Stimulated activated CD8-positive, alpha-beta memory T cell treated with anti-CD3 and anti-CD28 coated beads, Interleukin-7, amount 100 ng/mL, for 4 hours (primary cell): ENCODE results near the gene MEF2D.

Source experiments
- DNase-seq, 2 donors: peaks; one replicate each; pipeline ENCODE4 v3.0.0-alpha.2; 2020; ENCODE audit warnings: low read depth in 2 of 2

Gene MEF2D

DNA sequence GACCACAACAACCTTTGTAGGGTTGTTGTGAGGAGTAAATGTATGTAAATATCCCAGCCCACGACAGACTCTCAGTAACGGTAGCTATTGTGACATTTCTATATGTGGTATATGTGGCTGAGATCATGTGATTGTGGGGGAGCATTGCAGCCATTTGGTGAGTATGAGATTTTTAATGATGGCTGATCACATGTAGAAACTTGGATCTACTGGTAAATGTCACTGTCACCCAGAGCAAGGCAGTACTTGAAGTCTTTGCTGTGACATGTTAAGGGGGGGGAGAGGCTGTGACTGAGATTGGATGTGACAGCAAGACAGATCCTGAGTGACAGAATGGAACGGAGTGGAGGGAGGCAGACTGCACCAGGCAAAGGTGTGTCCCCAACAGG lies 23.9 kb upstream of the MEF2D start:
- no peak for DNase-seq

DNA sequence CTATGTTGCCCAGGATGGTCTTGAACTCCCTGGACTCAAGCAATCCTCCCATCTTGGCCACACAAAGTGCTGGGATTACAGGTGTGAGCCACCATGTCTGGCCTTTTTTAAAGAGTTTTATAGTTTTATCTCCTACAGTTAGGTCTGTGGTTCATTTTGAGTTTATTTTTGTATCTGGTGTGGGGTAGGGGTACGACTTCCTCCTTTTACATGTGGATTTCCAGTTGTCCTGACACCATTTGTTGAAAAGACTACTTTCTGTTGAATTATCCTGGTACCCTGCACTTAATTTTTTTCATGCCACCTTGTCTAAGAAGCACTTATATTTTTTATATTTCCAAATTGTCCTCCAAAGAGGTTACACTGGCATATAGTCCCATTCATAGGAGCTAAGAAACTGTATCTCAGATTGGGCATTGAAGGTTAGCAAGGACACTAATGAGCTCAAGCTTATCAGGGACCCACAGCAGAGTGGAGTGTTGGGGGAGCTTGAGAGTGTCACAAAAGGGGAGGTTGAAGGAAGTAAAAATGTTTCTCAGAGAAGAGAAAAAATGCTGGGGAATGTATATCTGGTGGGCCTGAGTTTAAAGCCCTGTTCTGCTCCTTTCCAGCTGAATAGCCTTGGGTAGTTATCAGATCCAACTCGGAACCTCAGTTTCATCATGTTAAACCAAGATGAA lies 23.4 kb upstream of the MEF2D start:
- no peak for DNase-seq

DNA sequence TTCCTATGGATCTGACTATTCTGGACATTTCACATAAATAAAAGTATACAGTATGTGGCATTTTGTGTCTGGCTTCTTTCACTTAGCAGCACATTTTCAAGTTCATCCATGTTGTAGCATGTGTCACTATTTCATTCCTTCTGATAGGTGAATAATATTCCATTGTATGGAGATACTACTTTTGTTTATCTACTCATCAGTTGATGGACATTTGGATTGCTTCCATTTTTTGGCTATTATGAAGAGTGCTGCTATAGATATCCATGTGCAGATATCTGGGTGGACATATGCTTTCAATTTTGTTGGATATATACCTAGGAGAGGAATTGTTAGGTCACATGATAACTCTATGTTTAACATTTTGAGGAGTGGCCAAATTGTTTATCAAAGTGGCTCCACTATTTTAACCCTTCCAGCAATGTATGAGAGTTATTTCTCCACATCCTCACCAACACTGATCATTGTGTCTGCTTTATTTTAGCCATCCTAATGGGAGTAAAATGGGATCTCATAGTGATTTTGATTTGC lies 21.9 kb upstream of the MEF2D start:
- no peak for DNase-seq

DNA sequence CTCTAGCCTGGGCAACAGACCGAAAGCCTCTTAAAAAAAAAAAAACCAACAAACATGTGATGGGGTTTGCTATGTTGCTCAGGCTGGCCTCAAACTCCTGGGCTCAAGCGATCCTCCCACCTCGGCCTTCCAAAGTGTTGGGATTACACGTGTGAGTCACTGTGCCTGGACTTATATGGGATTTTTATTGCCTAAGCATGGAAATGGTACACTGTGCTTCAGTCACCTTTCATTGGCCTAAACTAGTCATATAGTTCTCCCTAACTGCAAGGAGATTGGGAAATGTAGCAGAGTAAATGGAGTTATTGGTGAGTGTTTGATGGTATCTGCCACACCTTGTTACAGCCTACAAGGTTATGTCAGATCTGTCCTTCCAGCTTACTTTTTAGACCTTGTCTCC lies 17.2 kb upstream of the MEF2D start:
- DNase-seq: no peak

DNA sequence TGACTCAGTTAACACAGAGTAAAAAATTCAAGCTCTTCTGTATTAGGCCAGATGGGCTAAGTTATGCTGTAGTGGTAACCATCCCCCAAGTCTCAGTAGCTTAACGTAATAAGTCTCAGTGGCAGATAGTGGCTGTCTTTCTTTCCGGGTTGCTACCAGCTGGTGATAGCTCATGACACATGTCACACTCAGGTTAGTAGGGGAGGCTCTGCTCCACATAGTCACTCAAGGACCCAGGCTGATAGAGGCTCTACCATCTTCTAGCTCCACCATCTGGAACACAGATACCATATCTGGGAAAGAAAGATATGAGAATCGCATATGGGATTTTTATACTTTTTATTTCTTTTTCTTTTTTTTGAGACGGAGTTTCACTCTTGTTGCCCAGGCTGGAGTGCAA lies 16.2 kb upstream of the MEF2D start:
- DNase-seq: no peak

DNA sequence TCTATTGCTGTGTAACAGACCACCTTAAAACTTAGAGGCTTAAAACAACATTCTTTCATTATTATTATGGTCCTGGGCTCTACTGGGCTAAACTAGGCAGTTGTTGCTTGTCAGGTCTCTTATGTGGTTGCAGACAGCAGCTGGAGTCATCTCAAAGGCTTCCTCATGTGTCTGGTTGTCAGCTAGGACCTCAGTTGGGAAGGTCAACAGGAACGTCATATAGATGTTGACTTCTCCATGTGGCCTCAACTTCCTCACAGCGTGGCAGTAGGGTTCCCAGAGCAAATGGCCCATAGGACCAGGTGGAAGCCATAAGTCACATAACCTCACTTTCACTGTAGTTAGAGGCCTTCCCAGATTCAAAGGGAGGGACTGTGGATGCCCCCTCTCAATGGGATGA lies 15.4 kb upstream of the MEF2D start:
- no peak for DNase-seq

DNA sequence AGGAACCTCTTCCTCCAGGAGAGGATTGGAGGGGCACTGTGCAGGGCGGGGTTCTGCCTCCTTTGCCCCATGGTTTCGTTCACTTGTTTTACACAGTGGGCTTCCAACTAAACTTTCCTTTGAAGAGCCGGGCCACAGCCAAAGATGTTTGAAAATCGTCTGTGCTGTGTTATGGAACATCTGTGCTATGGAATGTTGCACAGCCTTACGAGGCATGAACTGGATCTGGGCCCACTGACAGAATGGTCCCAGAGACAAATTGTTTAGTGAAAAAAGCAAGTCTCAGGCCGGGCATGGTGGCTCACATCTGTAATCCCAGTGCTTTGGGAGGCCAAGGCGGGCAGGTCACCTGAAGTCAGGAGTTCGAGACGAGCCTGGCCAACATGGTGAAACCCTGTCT lies 12.6 kb upstream of the MEF2D start:
- DNase-seq: no peak

DNA sequence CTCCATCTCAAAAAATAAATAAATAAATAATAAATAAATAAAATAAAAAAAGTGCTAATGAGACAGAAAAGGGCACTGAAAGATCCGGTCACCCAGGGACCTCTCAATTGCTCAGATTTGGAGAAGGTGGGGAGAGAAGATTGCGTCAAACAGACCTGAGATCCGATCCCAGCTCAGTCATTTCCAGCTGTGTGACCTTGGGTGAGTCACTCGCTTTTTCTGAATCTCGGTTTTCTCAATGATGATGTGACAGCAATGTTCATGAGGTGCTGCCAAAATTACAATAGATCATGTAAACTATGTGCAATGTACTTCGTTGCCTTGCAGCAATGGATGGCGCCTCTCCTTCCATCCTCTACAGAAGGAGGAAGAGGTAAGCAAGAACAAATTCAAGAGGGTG lies 11.1 kb upstream of the MEF2D start:
- DNase-seq: no peak

DNA sequence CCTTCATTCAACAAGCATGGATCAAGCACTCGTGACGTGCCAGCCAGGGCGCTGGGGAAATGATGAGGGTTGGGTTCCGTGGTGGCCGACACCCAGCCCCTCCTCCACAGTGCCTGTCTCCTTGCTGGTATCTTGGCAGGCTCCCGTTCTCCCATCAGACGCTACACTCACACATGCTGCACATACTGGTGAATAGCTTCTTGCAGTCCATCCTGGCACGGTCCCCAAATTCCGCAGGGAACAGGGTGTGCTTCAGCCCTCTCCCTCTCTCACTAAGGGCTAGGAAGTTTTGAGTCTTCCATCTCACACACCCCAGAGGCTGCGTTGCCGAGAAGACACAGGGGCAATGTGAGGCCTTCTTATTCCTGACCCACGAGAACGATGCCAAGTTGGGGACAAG lies 10.1 kb upstream of the MEF2D start:
- DNase-seq: no peak

DNA sequence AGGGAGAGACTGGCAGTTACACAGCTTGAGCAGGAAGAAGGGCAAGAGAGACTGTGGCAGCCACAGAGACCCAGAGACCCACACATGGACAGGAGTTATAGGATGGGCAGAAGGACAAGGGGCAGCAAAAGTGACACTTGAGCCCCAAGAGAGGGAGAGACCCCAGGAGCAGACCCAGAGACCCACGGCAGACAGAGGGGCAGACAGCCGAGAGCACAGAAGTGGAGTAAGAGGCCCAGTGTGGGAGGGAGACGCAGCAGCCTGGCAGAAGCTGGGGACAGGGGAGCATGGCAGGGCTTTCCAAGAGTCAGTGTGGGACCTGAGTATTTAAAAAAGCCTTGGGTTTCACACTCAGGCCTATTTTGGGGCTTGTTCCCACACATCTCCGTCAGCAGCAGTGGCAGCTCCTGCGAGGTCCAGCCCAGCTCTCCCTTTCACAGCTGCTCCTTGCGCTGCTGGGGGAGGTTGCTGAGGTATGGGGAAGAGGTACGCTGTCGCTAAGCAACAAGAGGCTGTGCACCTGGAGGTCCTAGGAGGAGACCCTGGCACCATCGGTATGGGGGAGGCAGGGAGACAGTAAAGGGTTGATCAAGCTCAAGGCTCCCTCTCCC lies 9.0 kb upstream of the MEF2D start:
- no peak for DNase-seq

DNA sequence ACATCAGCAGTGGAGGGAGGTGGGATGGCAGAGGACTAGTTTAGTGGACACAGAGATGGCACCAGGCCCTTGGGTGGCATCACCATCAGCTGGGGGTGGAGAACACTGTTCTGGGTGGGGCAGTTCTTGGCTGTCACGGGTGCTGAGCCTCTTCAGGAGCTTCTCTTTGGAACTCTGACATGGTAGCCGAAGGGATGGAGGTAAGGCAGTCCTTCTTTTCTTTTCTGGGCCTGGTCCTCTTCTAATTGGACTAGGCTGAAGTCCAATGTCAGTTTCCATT lies 8.3 kb upstream of the MEF2D start:
- DNase-seq: no peak

DNA sequence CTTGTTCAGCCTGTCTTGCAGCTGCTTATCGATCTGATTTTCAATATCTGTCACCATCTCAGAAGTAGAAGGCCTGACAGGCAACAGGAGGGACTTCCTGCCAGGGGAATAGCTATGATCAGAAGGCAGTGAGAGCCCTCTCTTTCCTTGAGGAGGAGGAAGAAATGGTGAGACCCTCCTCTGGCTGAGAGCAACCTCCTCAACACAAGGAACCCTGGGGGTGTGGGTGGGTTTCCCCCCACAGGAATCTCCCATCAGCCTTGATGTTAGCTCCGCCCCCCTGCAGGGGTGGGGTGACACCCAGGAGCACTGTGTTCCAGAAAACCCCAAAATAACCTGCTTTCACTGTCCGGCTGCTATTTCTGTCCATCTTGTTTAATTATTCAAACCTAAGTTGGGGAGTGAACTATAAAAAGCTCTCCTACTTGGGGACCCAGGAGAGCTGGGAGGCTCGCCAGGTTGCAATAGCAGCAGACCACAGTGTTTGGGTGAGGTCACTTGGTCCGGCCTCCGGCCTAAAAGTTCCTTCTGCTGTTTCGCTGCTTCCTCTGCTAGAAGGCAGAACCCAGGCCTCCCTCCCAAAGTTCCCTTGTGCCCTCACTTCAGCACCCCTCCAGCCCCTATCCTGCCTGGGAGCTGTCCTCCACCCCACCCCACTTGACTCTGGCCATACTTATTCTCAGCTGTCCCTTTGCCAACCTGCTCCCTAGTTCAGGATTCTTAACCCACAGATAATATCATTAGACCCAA lies 7.8 kb upstream of the MEF2D start:
- DNase-seq: peak in 1 of 2 donors; percentile 38

DNA sequence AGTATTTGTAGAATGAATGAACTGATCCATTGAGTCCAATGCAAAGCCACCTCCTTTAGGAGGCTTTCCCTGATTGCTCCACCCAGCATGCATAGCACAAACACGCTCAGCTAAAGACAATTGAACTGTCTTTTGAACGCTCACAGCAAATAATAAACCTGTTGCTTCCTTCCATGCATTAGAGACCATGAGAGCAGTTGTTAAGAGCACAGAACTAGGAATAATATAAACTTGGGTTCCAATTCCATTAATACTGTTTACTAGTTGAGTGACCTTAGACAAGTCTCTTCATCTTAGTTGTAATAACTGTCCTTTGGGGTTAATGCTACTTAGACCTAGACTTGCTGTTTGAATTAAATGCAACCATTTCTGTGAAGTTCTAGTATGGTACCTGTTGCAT lies 5.9 kb upstream of the MEF2D start:
- DNase-seq: no peak

DNA sequence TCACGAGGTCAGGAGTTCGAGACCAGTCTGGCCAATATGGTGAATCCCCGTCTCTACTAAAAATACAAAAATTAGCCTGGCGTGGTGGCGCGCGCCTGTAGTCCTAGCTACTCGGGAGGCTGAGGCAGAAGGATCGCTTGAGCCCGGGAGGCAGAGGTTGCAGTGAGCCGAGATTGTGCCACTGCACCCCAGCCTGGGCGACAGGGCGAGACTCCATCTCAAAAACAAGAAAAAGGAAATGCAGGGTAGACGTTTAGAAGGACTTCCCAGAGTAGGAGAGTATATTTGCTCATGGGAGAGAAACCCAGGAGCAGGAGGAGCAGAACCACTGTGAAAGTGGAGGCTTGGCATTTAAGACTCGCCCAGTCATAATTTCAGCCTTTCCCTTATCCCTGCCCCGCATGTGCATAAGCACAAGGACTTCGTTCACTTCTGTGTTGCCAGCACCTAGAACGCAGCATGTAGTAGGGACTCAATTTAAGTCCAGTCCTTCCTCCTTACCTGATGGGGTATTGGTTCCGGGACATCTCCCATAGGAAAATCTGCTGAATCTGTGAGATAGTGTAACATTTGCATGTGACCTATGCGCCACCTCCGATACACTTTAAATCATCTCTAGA lies 5.2 kb upstream of the MEF2D start:
- DNase-seq: no peak

DNA sequence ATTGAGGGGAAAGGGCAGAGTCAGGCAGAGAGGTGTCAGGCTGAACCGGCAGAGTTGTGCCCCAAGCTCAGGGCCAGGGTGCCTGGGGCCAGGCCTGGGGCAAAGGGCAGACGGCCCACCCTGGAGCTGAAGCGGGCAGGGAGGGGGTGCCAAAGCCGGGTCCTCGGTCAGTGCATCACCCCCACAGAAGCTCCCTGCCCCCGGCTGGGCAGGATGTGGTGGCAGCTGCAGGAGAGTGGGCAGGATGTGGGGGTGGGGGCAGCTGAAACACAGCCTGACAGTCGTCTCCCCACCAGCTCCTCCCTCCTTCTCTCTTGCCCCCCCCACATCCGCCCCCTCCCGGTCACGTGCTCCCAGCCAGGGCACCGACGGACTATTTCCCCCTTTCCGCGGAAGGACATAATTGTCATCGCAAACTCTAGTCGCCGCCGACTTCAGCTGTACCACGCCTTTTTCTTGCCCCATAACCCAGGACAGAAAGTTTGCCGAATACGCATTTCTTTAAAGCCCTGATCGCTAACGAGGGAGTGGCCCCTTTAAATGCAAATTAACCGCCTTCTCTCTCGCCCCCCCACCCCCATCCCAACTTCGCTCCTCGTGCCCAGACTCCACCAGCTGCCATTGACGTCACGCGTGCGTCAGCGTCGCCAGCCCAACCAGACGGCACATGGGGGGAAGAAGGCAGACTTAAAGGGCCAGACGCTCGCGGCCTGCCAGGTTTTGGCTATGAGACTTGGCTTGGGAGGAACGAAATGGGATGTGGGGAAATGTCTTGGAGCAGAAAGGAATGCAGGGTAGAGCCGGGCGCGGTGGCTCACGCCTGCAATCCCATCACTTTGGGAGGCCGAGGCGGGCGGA lies 4.5 kb upstream of the MEF2D start:
- peak; percentile 98 to 99 for DNase-seq

DNA sequence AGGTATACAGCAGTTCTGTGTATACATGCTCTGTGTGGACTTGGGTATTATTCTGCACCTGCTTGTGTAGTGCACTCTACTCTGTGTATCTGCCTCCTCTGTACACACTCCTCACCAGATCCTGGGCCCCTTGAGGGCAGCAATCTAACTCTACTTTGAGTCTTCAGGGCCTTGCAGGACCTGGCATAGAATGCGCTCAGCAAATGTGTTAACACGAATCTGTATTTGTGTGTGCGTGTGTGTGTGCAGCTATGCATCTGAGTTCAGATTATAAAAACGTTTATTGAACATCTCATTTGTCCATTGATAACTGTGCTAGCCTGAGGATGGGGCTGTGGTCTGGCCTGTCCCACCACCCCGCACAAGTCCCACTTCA lies 3.9 kb upstream of the MEF2D start:
- DNase-seq: no peak

DNA sequence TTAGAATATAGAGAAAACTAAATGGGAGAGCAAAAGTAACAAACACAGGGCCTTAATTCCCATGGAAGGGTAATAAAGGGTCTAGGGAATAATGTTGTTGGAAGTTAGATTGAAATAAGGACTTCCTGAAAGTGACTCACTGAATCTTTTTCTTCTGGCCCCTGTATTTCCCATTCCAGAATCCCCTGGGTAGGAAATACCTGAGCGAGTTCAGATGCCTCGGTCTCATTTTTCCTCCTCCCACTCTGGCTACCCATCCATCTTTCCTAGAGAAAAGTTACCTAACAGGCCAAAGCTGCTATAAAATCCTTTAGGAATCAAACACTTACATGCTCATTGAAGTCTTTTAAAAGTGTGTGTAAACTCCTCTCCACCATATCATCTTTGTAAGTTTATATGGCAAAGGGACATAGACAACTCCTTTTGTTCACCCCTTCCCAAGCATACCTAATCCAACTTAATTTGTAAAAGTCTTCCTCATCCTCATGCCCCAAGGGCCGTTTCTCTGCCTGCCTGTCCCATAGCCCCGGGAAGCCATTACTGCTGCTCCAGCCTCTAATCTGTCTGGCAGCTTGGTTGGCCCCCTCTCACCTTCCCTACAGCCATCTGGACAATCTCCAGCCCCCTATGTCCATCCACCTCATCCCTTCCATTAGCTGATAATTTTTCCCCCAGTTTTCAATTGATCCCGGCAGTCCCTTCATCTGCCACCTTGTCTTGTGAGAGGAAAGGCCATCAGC lies 3.3 kb upstream of the MEF2D start:
- no peak for DNase-seq

DNA sequence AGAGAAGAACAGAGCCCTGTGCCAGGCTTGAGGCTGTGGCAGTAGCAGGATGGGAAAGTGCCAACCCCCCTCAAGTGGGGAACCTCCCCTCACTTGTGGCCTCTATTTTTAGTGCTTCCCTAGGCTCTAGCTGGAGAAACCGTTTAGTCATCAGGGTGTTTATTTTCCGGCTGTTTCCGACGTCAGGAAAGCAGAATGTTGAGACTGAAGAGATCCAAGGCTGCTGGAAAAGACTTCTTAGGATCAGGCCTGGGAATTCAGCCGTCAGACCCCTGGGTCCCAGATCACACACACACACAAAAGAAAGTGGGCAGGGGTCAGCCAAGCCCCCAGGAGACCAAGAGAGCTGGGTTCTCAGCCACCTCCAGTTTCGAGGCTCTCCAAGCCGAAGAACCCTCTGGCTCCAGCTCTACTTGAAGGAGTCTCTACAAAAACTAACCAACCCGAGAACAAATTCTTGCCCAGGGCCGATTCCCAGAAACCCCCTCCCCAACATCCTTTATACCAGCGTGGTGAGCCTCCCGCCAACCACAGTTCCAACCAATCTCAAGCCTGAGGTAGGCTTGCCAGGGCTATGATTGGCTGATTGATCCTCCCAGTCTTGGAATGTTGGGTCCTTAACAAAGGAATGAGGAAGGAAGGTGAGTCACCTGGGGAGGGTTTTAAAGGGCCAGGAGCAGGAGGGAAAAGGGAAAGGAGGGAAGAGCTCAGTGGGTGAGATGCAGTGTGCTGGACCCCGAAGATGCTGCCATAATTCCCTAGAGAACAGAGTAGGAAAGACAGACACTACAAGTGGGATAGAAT lies 2.5 kb upstream of the MEF2D start:
- no peak for DNase-seq

DNA sequence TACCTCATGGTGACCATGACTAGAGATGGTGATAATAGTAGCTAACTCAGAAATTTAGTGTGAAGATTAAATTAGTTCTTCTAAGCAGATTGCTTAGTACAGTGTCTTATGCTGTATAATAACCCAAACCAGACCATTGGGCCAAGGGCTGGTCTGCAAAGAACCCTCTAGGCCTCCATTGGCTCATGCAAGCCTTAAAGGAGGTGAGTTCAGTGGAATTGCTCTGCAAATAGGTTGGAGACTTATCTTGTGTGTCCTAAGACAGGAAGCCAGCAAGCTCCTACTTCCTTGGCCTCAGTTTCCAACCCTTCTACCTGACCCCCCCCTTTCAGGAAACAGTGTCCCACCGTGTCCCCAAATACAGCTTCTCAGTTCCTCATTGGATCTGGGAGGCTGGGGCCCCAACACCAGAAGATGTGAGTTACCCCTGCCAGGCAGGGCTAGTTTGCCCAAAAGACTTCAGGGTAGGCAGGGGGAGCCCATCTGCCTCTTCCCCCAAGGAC lies 1.9 kb upstream of the MEF2D start:
- no peak for DNase-seq
